HepG2 (cell line): ENCODE results near the gene UBAC2.

ENCODE experiments used
- DPF2 ChIP-seq: sonication (generic); formaldehyde crosslinking; IDR thresholded peaks from 2 replicates; pipeline ENCODE4 v1.4.0; 2020; ENCODE audit warnings: mild to moderate bottlenecking, low read depth, missing genetic modification reagents, borderline replicate concordance
- TF ChIP-seq, protein P1 (sequence below): sonication (generic); formaldehyde crosslinking; IDR thresholded peaks from 2 replicates; pipeline ENCODE4 v1.8.1; 2023; ENCODE audit warnings: mild to moderate bottlenecking, inconsistent platforms, moderate library complexity, missing genetic modification reagents, borderline replicate concordance
- TF ChIP-seq, protein P2 (sequence below): sonication (generic); formaldehyde crosslinking; IDR thresholded peaks from 2 replicates; pipeline ENCODE4 v1.4.0; 2020; ENCODE audit warnings: missing genetic modification reagents

DNA sequence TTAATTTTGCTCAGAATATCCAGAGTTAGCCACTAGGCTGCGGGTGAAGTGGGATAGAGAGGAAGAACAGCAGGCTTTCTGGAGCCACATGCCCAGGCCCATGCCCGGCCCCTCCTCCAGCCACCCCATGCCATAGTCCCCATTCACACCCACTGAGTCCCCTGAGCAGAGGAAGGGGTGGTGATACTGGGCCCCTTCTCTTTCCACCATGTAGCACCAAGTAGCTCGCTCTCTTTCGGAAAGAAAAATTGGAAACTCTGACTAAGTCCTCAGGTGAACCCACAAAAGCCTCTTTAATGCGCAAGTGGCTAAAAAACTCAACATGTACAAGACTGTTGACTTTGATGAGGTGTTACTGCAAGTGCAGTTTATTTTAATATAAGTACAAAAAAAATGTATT lies 183.3 kb downstream of the UBAC2 start:
- no peak for TF ChIP-seq DPF2 (CRISPR knock-in tag)
- TF ChIP-seq, protein P1, sequence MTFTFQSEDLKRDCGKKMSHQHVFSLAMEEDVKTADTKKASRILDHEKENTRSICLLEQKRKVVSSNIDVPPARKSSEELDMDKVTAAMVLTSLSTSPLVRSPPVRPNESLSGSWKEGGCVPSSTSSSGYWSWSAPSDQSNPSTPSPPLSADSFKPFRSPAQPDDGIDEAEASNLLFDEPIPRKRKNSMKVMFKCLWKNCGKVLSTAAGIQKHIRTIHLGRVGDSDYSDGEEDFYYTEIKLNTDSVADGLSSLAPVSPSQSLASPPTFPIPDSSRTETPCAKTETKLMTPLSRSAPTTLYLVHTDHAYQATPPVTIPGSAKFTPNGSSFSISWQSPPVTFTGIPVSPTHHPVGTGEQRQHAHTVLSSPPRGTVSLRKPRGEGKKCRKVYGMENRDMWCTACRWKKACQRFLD = no peak
- TF ChIP-seq, protein P2, sequence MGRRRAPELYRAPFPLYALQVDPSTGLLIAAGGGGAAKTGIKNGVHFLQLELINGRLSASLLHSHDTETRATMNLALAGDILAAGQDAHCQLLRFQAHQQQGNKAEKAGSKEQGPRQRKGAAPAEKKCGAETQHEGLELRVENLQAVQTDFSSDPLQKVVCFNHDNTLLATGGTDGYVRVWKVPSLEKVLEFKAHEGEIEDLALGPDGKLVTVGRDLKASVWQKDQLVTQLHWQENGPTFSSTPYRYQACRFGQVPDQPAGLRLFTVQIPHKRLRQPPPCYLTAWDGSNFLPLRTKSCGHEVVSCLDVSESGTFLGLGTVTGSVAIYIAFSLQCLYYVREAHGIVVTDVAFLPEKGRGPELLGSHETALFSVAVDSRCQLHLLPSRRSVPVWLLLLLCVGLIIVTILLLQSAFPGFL (CRISPR knock-in tag) = no peak
